ENCODE results near the gene CRACR2A. TPM values are rescaled to one million over a fixed set of nuclear protein-coding genes. Genes with fewer than 3 reads are reported as not detected.

CRACR2A gene
- total RNA-seq, 2 experiments from 2014 or later = 35.3 to 36.9 TPM

DNA sequence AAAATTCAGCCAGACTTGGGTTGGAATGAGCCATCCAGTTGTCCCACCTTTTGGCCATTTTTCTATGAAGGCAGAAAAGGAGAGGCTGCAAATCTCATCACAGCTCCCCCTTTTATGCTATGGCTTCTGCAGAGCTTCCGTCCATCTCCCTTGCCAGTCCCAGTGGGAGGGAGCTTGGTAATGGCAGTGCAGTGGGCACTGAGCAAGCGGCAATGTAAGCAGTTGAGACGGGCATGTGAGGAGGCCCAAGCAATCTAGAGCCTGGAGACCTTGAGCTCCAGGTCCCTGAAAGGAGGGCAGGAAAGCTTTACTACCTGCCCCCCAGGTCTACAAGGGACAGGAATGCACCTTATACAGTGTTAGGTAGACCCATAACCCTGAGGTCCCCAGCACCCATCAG is 73.1 kb downstream of the CRACR2A start:
- ATAC-seq (ENCODE audit: low read depth) = no peak
- H3K4me3 Mint-ChIP-seq = no peak overlapping the region
- H3K27ac Mint-ChIP-seq = no peak overlapping the region
- H3K36me3 Mint-ChIP-seq = peaks cover 15% of the 10 kb centered on the region
- DNase-seq = no peak
- no peaks in the 10 kb centered on the region for H3K9me3 Mint-ChIP-seq
- peaks cover 2% of the 10 kb centered on the region for H3K4me1 Mint-ChIP-seq
- POLR2A ChIA-PET = no interaction called here
- no peaks in the 10 kb centered on the region for H3K27me3 Mint-ChIP-seq

DNA sequence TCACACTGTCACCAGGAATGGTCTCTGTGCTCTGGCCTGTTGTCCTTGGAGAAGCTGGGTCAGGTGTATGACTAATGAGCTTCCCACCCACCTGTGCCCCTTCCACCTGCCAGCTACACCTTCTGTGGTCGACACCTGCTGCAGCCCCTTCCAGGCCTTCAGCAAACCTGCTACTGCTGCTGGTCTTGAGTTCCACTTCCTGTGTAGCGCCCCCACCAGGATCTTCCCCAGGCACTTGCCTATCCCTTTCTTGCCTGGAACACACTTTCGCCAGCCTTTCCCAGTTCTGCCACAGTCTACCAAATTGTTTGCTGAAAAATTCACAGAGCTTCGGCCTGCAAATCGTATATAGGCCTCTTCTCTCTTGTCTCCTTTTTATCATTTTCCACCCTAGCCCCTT is 75.3 kb downstream of the CRACR2A start:
- Mint-ChIP-seq H3K36me3 (peaks cover 16% of the 10 kb centered on the region), H3K4me3 (no peak overlapping the region), H3K9me3 (no peaks in the 10 kb centered on the region), H3K4me1 (peaks cover 2% of the 10 kb centered on the region), H3K27ac (peak overlapping the region; percentile 7), H3K27me3 (no peaks in the 10 kb centered on the region)
- DNase-seq = no peak
- no peak for ATAC-seq (ENCODE audit: low read depth)
- POLR2A ChIA-PET = no interaction called here

DNA sequence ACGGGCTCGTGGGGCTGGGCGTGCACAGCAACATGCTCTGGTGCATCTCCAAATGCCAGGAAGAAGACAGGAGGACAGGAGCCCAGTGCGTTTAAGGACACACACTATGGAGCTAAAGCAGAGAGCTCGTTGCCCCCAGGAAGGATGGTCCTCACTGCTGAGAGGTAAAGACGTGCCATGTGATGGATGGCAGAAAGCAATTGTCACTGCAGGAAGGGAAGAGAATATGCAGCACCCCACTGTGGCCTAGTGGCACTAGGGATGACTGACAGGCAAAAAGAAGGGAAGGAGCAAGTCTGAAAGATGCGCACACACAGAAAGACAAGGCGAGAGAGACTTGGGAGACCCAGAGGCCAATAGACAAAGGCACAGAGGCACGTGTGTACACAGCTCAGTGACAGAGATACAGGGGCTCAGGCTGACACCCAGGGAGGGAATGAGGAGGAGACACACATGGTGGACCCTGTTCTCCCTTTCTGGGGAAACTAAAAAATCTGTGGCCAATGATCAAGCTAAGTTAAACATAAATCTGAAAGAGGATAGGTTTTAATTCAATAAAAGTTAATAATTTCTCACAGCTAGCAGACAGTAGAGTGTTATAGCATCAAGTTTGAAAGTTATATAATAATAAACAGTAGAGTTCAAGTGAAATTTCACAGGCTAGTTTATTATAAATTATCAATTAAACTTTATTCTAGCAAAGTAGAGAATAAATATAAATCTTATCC is 78.8 kb downstream of the CRACR2A start:
- POLR2A ChIA-PET = interaction anchor here (0.6 kb wide), 1 partner anchor 606 kb away, joined by 5 read pairs; no protein-coding TSS in a partner anchor
- Mint-ChIP-seq H3K36me3 (peaks cover 18% of the 10 kb centered on the region), H3K27me3 (no peaks in the 10 kb centered on the region), H3K9me3 (no peaks in the 10 kb centered on the region), H3K4me1 (peaks cover 14% of the 10 kb centered on the region), H3K27ac (peak overlapping the region; percentile 62), H3K4me3 (no peak overlapping the region)
- ATAC-seq (ENCODE audit: low read depth) = no peak
- no peak for DNase-seq

DNA sequence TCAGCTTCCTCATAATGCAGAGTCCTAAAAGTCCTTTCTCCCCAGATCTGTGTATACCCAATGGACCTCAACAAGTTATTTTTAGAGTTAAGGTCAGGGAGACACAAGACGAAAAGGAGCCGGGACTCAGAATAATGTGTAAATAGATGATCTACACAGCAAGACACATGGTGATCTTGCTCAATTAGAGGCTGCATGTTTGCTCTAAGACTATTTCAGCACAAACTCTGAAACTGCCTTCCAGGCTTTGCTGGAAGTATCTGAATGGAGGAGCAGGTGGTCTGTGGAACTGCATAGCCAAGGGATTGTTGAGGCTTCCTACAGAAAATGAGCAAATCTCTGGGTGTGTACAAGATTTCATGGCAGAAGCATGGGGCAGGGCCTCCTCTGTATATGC is 80.8 kb downstream of the CRACR2A start:
- no peaks in the 10 kb centered on the region for H3K9me3 Mint-ChIP-seq
- no peak overlapping the region for H3K4me3 Mint-ChIP-seq
- no peak overlapping the region for H3K27ac Mint-ChIP-seq
- H3K27me3 Mint-ChIP-seq = no peaks in the 10 kb centered on the region
- peaks cover 17% of the 10 kb centered on the region for H3K36me3 Mint-ChIP-seq
- POLR2A ChIA-PET = interaction anchor here (0.9 kb wide), 1 partner anchor 11 kb away, joined by 3 read pairs; no protein-coding TSS in a partner anchor
- ATAC-seq (ENCODE audit: low read depth) (no peak), DNase-seq (no peak)
- H3K4me1 Mint-ChIP-seq = peaks cover 12% of the 10 kb centered on the region

DNA sequence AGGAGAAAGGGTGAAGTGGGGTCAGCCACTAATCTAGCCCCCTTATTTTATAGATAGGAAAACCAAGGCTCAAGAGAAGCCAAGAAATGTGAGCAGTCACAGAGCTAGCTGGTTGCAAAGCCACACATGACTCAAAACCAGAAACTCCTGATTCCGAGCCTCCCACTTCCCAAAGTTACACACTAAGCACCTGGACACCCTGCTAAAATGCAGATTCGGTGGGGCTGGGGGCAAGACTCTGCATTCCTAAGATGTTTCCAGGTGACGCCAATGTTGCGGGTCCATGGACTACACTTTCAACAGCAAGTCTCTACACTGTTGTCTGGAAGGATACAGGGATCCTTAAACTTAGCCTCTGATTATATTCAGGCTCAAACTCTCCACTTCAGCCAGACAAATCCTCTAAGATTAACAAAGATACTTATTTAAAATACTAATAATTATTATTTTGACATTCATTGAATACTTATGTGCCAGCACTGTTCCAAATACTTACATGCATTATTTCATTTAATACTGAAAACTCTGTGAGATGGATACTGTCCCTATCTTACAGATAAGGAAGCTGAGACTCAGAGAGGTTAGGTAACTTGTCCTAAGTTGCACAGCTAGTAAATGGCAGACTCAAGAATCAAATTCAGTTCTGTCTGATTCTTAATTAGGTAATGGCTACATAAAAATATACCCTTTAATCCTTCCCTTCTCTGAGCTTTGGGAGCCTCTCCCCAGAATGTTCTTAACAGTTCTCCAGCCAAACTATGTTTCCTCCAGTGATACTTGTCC is 81.4 kb downstream of the CRACR2A start:
- H3K9me3 Mint-ChIP-seq = no peaks in the 10 kb centered on the region
- H3K27ac Mint-ChIP-seq = no peak overlapping the region
- H3K4me3 Mint-ChIP-seq = no peak overlapping the region
- H3K36me3 Mint-ChIP-seq = peaks cover 14% of the 10 kb centered on the region
- no peaks in the 10 kb centered on the region for H3K27me3 Mint-ChIP-seq
- DNase-seq = no peak
- ATAC-seq (ENCODE audit: low read depth) = no peak
- POLR2A ChIA-PET = interaction anchor here (0.9 kb wide), 1 partner anchor 11 kb away, joined by 3 read pairs; no protein-coding TSS in a partner anchor
- peaks cover 12% of the 10 kb centered on the region for H3K4me1 Mint-ChIP-seq

DNA sequence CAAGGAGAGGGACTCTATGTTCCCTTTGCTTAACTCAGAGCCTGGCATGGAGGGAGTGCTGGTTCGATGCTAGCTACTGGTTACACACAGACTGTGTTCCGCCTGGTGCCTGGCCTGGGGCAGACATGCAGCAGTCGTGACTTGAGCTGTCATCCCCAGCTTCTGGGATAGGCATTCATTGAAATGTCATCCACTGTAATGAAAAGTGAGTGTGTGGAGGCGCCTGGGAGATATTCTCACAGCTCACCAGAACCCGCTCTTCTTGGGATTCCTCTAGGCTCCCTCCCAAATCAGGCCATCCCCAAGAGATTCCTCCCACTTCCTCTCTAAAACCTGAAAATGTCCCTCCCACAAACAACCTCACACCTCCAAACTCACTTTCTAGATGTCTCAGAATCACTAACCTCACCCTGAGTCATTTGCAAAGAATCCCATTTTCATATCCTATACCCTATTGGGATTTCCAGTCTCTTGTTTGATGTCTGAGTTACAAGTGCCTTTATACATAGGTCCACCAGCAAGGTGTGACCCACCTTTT is 82.8 kb downstream of the CRACR2A start:
- peaks cover 16% of the 10 kb centered on the region for H3K36me3 Mint-ChIP-seq
- no peak overlapping the region for H3K4me3 Mint-ChIP-seq
- no peak overlapping the region for H3K27ac Mint-ChIP-seq
- POLR2A ChIA-PET = no interaction called here
- no peaks in the 10 kb centered on the region for H3K9me3 Mint-ChIP-seq
- peaks cover 12% of the 10 kb centered on the region for H3K4me1 Mint-ChIP-seq
- DNase-seq (no peak), ATAC-seq (ENCODE audit: low read depth) (no peak)
- no peaks in the 10 kb centered on the region for H3K27me3 Mint-ChIP-seq

- no peak for ATAC-seq (ENCODE audit: low read depth)
- H3K36me3 Mint-ChIP-seq = peaks cover 18% of the 10 kb centered on the region
Measured at GRCh38 chr12:3669594-3669993, 83.3 kb downstream of the CRACR2A start.

GRCh38 chr12:3668479-3669165 is 84.3 kb downstream of the CRACR2A start:
- H3K27me3 Mint-ChIP-seq = no peaks in the 10 kb centered on the region
- no peak overlapping the region for H3K27ac Mint-ChIP-seq
- H3K9me3 Mint-ChIP-seq = no peaks in the 10 kb centered on the region
- H3K4me1 Mint-ChIP-seq = peaks cover 12% of the 10 kb centered on the region
- H3K4me3 Mint-ChIP-seq = no peak overlapping the region
- ATAC-seq (ENCODE audit: low read depth) (no peak), DNase-seq (no peak)
- POLR2A ChIA-PET = no interaction called here
- peaks cover 21% of the 10 kb centered on the region for H3K36me3 Mint-ChIP-seq

More at GRCh38 chr12:3669594-3669993, 83.3 kb downstream of the CRACR2A start:
- no peak overlapping the region for H3K4me3 Mint-ChIP-seq
- POLR2A ChIA-PET = no interaction called here
- peak overlapping the region; percentile 26 for H3K27ac Mint-ChIP-seq
- H3K4me1 Mint-ChIP-seq = peaks cover 12% of the 10 kb centered on the region
- H3K9me3 Mint-ChIP-seq = no peaks in the 10 kb centered on the region
- no peaks in the 10 kb centered on the region for H3K27me3 Mint-ChIP-seq
- DNase-seq = no peak

- H3K27ac Mint-ChIP-seq = no peak overlapping the region
- H3K4me1 Mint-ChIP-seq = peaks cover 12% of the 10 kb centered on the region
- H3K4me3 Mint-ChIP-seq = no peak overlapping the region
- H3K9me3 Mint-ChIP-seq = no peaks in the 10 kb centered on the region
- peaks cover 20% of the 10 kb centered on the region for H3K36me3 Mint-ChIP-seq
- H3K27me3 Mint-ChIP-seq = no peaks in the 10 kb centered on the region
- ATAC-seq (ENCODE audit: low read depth) = no peak
- DNase-seq = no peak
- POLR2A ChIA-PET = no interaction called here
Measured at GRCh38 chr12:3667485-3667884, 85.4 kb downstream of the CRACR2A start.

- DNase-seq (no peak), ATAC-seq (ENCODE audit: low read depth) (no peak)
- POLR2A ChIA-PET = no interaction called here
- Mint-ChIP-seq H3K27me3 (no peaks in the 10 kb centered on the region), H3K9me3 (no peaks in the 10 kb centered on the region), H3K36me3 (peaks cover 20% of the 10 kb centered on the region), H3K4me3 (no peak overlapping the region), H3K27ac (no peak overlapping the region), H3K4me1 (peaks cover 12% of the 10 kb centered on the region)
Measured at GRCh38 chr12:3666441-3666840, 86.5 kb downstream of the CRACR2A start.

DNA sequence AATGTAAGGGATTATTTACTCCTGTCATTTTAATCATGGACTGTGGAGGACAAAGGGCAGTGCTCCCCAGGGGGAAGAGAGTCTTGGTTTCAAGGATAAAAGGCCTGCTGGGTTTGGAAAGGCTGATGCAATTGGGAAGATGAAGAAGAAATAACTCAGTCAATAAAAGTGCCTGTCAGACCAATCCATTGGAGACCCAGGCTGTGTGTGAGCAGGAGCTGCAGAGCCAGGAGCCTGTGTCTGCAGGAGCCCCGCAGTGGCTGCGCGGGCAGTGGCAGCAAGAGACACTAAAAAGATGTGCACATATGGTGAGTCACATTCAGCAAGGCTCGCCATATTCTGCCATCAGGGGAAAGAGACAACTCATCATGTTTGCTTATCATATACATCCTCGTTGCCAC is 90.4 kb downstream of the CRACR2A start:
- H3K4me1 Mint-ChIP-seq = no peaks in the 10 kb centered on the region
- no peak overlapping the region for H3K27ac Mint-ChIP-seq
- POLR2A ChIA-PET = no interaction called here
- H3K36me3 Mint-ChIP-seq = peaks cover 16% of the 10 kb centered on the region
- DNase-seq (no peak), ATAC-seq (ENCODE audit: low read depth) (no peak)
- H3K4me3 Mint-ChIP-seq = no peak overlapping the region
- H3K27me3 Mint-ChIP-seq = no peaks in the 10 kb centered on the region
- no peaks in the 10 kb centered on the region for H3K9me3 Mint-ChIP-seq

DNA sequence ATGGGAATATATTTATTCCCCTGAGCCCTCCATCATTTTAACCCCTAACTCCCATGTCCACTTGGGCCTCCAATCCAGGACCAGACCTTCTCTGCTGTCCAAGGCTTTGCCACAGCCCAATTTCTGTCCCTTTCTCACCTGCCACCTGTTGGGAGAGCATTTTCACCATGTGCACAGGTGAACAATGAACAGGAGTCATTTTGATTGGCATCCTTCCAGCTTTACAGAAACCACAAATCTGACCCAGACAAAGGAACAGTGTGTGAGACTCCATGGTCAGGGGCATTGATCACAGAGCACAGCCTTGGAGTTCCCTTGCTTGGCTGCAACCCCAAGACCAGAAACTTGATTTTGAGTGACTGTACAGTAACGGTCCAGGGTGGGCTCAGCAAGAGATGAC is 91.9 kb downstream of the CRACR2A start:
- H3K36me3 Mint-ChIP-seq = peaks cover 13% of the 10 kb centered on the region
- H3K4me1 Mint-ChIP-seq = no peaks in the 10 kb centered on the region
- POLR2A ChIA-PET = no interaction called here
- no peaks in the 10 kb centered on the region for H3K27me3 Mint-ChIP-seq
- H3K9me3 Mint-ChIP-seq = no peaks in the 10 kb centered on the region
- no peak overlapping the region for H3K27ac Mint-ChIP-seq
- no peak overlapping the region for H3K4me3 Mint-ChIP-seq
- DNase-seq = no peak
- no peak for ATAC-seq (ENCODE audit: low read depth)

Measured in activated naive CD8-positive, alpha-beta T cell treated with anti-CD3 and anti-CD28 coated beads, Interleukin-2, amount 10 ng/mL, durations not matched to agents 7 days and 5 days (primary cell).